HEK293T (cell line): ENCODE measurements around the gene GALNT7.

Experiments
- BHLHE40 ChIP-seq: fragments of 450-650 bp; IDR thresholded peaks from 2 replicates; pipeline ENCODE4 v1.6.1; 2016; ENCODE audit warnings: mild to moderate bottlenecking, moderate library complexity, borderline replicate concordance
- ELF4 ChIP-seq: fragments of 450-650 bp; IDR thresholded peaks from 2 replicates; pipeline ENCODE4 v1.6.1; 2017; ENCODE audit warnings: antibody characterized with exemption
- FOXM1 ChIP-seq: fragments of 450-650 bp; IDR thresholded peaks from 2 replicates; pipeline ENCODE4 v1.6.1; 2017; ENCODE audit warnings: mild to moderate bottlenecking, borderline replicate concordance
- L3MBTL2 ChIP-seq: fragments of 450-650 bp; conservative IDR thresholded peaks from 2 replicates; pipeline ENCODE4 v1.6.1; 2016; ENCODE audit warnings: mild to moderate bottlenecking
- PKNOX1 ChIP-seq: fragments of 450-650 bp; IDR thresholded peaks from 2 replicates; pipeline ENCODE4 v1.6.1; 2016
- SP1 ChIP-seq: fragments of 450-650 bp; IDR thresholded peaks from 2 replicates; pipeline ENCODE4 v1.6.1; 2017
- SUZ12 ChIP-seq: fragments of 450-650 bp; IDR thresholded peaks from 2 replicates; pipeline ENCODE4 v1.6.1; 2016; ENCODE audit warnings: mild to moderate bottlenecking
- TARDBP ChIP-seq: fragments of 450-650 bp; IDR thresholded peaks from 2 replicates; pipeline ENCODE4 v1.6.1; 2016

GRCh38 chr4:173370130-173370476, 201.5 kb downstream of the GALNT7 start:
- TF ChIP-seq PKNOX1: no peak
- TF ChIP-seq FOXM1: no peak
- TF ChIP-seq TARDBP: no peak
- TF ChIP-seq SP1: no peak
- no peak for TF ChIP-seq BHLHE40
- no peak for TF ChIP-seq L3MBTL2
- no peak for TF ChIP-seq SUZ12
- TF ChIP-seq ELF4: no peak
